Stimulated activated naive CD8-positive, alpha-beta T cell treated with anti-CD3 and anti-CD28 coated beads, Interleukin-15, amount 100 ng/mL, for 72 hours (primary cell): ENCODE data around the gene TAF1B.
"Not testable (repeated sequence)": the region's sequence is repeated elsewhere in the genome, so short reads cannot be mapped to it uniquely, and the experiment has no call there.

Experiments used
- ATAC-seq: fragments of 150-1000 bp; cut with Tn5 transposase; 2 replicates; pipeline ENCODE4 v1.10.0; 2021; ENCODE audit warnings: mild to moderate bottlenecking, moderate library complexity
- DNase-seq, 2 donors: peaks; one replicate each; pipeline ENCODE4 v3.0.0; 2021 to 2022
- H3K27ac Mint-ChIP-seq, 2 donors: one replicate each; pipeline ENCODE4 v1.8.0; 2022; ENCODE audit warnings: mild to moderate bottlenecking in 2 of 2, mixed read lengths in 2 of 2, moderate library complexity in 2 of 2
- H3K27me3 Mint-ChIP-seq: one replicate; pipeline ENCODE4 v1.8.0; 2022; ENCODE audit warnings: mixed read lengths
- H3K4me1 Mint-ChIP-seq: one replicate; pipeline ENCODE4 v1.8.0; 2022; ENCODE audit warnings: mild to moderate bottlenecking, mixed read lengths
- H3K4me3 Mint-ChIP-seq, 2 donors: one replicate each; pipeline ENCODE4 v1.8.0; 2022; ENCODE audit warnings: mild to moderate bottlenecking in 2 of 2, mixed read lengths in 2 of 2, moderate library complexity in 1 of 2
- H3K9me3 Mint-ChIP-seq, 2 donors: one replicate each; pipeline ENCODE4 v1.8.0; 2022; ENCODE audit warnings: mixed read lengths in 2 of 2

TAF1B gene

DNA sequence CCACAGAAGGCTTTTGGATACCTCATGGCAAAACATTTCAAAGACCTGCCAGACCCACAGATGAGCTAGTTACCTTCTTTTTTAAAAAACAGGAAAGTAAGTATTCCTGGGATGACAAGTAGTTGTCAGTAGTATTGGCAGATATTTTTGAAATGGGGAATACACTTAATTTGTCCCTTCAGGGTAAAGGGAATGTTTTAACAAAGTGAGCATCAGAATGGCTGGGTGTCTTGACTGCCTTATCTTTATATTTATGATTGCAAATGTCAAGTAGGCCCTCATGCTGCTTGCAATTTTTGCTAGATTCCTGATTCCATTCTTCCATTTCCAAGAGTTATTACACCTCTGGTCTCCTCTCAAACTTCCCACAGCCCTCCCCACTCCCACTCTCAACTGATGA is 4.9 kb upstream of the TAF1B start:
- DNase-seq (no peak), ATAC-seq (no peak)
- Mint-ChIP-seq H3K9me3 (no peaks in the 10 kb centered on the region), H3K4me1 (peaks cover 12% of the 10 kb centered on the region), H3K4me3 (no peak overlapping the region), H3K27me3 (peaks cover 8% of the 10 kb centered on the region), H3K27ac (no peak overlapping the region)

DNA sequence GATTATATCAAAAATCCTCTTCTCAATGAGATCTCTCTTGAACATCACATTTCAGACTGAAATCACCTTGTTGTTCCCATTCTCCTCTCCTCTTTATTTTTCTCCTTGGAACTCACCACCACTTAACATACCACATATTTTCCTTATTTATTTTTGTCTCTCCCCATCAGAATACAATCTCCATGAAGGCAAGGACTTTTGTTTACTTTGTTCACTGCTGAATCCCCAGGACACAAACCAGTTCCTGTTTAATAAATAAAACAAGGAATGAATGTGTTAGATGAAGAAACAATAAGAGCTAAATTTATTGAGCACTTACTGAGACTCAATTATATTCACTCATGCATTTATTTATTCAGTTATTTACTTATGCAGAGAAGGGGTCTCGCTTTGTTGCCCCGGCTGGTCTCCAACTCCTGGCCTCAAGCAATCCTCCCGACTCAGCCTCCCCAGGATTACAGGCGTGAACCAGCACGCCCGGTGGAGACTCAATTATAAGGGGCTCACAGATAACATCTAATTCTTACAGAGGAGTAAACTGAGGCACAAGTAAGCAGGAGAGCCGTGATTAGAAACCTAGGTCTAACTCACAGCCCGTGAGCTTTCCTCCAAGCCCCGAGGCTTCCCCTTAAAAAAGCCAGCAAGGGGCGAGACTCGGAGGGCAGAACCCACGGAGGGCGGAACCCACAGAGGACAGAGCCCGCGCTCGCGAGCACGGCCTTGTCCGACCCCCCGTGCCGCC is 616 bp upstream of the TAF1B start:
- no peaks in the 10 kb centered on the region for H3K9me3 Mint-ChIP-seq
- H3K27ac Mint-ChIP-seq: peak overlapping the region; percentile 85 to 99
- H3K4me1 Mint-ChIP-seq: peaks cover 48% of the 10 kb centered on the region
- peak overlapping the region; percentile 83 to 88 for H3K4me3 Mint-ChIP-seq
- H3K27me3 Mint-ChIP-seq: peaks cover 8% of the 10 kb centered on the region
- DNase-seq (no peak), ATAC-seq (no peak)

DNA sequence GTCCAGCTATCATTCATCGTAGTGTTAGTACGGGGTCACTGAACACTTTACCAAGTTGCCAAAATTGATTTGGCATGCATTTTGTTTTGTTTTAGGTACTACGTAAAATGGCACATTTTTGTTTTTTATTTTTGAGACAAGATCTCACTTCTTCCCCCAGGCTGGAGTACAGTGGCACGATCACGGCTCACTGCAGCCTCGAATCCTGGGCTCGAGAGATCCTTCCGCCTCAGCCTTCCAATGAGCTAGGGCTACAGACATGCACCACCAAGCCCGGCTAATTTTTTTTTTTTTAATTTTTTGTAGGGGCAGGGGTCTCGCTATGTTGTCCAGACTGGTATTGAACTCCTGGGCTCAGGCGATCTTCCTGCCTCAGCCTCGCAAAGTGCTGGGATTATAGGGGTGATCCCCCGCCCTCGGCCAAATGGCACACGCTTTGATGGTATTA is 786 bp downstream of the TAF1B start:
- H3K27ac Mint-ChIP-seq: no peak overlapping the region
- H3K9me3 Mint-ChIP-seq: no peaks in the 10 kb centered on the region
- ATAC-seq: no peak
- H3K4me1 Mint-ChIP-seq: peaks cover 52% of the 10 kb centered on the region
- peak overlapping the region; percentile 83 to 88 for H3K4me3 Mint-ChIP-seq
- H3K27me3 Mint-ChIP-seq: peaks cover 8% of the 10 kb centered on the region
- no peak for DNase-seq

DNA sequence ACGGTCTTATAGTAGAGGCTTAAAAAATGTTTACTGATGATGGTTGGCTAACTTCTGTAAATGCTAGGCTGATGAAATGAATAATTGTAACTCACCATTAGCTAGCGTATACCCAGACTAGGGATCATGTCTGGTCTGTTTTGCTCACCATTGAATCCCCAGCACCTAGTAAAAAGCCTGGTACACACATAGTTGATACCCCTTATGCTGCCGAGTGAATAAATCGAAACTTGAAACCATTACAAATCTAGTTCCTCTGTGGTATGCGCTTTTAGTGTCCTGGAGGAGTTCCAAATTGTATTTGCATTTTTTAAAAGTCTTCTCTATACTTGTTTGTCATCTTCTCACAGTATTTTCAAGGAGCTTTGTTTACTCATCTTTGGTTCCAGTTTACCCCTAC is 1.3 kb downstream of the TAF1B start:
- ATAC-seq (no peak), DNase-seq (no peak)
- no peaks in the 10 kb centered on the region for H3K9me3 Mint-ChIP-seq
- H3K27me3 Mint-ChIP-seq: peaks cover 8% of the 10 kb centered on the region
- peak overlapping the region in 1 of 2 donors; percentile 48 for H3K27ac Mint-ChIP-seq
- H3K4me1 Mint-ChIP-seq: peaks cover 52% of the 10 kb centered on the region
- H3K4me3 Mint-ChIP-seq: peak overlapping the region; percentile 83 to 88

DNA sequence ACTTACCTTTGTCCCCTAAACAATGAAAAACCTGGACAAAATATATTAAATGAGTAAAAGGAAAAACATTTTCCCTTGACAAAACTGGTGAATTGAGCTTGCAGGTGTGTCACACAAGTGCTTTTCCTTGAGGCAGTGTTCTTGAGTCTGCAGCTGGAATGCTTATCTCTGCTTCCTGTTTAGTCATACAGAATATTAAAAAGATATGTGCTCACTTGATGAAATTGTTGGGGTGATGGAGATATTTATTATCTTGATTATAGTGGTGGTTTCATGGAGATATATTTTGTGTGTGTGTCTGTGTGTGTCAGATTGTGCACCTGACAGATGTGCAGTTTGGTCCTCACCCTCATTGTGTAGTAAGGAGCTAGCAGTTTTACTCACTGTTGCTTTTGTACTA is 3.3 kb downstream of the TAF1B start:
- Mint-ChIP-seq H3K27ac (no peak overlapping the region), H3K9me3 (no peaks in the 10 kb centered on the region), H3K27me3 (peaks cover 8% of the 10 kb centered on the region), H3K4me1 (peaks cover 52% of the 10 kb centered on the region), H3K4me3 (no peak overlapping the region)
- ATAC-seq (no peak), DNase-seq (no peak)

DNA sequence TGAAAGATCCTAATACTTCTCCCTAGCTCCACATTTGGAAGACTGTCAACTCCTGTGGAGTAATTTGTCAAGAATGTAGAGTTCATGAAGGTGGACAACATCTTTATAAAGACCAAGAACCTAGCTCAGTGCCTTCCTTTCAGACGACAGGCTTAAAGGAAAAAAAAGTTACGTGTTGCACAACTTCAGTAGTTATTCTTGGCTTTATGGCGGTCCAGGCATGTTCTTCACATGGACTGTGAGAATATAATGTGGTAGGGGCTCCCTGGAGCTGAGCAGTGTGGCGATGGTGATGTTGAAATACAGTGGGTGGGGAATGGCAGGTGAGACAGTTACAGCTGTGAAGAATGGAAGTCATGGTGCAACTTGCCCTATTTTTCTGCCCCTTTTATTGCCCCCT is 3.9 kb downstream of the TAF1B start:
- Mint-ChIP-seq H3K27ac (no peak overlapping the region), H3K27me3 (peaks cover 7% of the 10 kb centered on the region), H3K4me1 (peaks cover 51% of the 10 kb centered on the region), H3K4me3 (no peak overlapping the region), H3K9me3 (no peaks in the 10 kb centered on the region)
- ATAC-seq (no peak), DNase-seq (no peak)

DNA sequence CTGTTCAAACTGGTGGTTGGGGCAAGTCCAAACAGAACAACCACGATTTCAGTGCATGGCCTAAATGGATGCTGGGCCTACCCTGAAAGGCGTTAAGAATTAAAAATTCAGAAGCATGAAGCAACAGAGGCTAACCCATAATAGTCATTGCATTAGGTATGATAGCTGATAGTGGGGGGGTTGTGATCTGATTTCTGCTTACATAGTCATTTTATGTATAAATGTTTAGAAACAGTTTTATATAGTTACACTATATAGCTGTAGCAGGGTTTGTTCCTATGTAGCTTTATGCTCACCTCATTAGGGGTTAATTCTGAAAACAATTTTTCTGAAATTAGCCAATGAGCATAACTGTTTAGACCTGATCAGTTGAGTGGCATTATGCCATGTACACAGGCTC is 9.6 kb downstream of the TAF1B start:
- Mint-ChIP-seq H3K4me3 (no peak overlapping the region), H3K27ac (peak overlapping the region in 1 of 2 donors; percentile 34), H3K4me1 (peaks cover 1% of the 10 kb centered on the region), H3K9me3 (peaks cover 9 to 13% of the 10 kb centered on the region in 2 donors), H3K27me3 (no peaks in the 10 kb centered on the region)
- ATAC-seq (no peak), DNase-seq (no peak)

DNA sequence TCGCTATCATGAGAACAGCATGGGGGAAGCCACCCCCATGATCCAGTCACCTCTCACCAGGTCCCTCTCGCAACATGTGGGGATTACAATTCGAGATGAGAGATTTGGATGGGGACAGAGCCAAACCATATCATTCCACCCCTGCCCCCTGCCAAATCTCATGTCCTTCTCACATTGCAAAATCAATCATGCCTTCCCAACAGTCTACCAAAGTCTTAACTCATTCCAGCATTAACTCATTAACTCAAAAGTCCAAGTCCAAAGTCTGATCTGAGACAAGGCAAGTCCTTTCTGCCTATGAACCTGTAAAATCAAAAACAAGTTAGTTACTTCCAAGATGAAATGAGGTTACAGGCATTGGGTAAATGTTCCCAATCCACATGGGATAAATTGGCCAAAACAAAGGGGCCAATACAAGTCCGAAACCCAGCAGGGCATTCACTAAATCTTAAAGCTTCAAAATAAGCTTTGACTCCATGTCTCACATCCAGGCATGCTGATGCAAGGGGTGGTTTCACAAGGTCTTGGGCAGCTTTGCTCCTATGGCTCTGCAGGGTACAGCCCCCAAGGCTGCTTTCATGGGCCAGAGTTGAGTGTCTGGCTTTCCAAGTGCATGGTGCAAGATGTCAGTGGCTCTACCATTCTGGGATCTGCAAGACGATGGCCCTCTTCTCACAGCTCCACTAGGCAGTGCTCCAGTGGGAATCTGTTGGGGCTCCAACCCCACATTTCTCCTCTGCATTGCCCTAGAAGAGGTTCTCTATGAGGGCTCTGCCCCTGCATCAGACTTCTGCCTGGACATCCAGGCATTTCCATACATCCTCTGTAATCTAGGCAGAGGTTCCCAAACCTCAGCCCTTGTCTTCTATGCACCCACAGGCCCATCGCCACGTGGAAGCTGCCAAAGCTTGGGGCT is 14.8 kb downstream of the TAF1B start:
- no peak for ATAC-seq
- Mint-ChIP-seq H3K4me3 (no peak overlapping the region), H3K27me3 (no peaks in the 10 kb centered on the region), H3K27ac (no peak overlapping the region), H3K9me3 (peaks cover 28 to 31% of the 10 kb centered on the region in 2 donors), H3K4me1 (no peaks in the 10 kb centered on the region)
- no peak for DNase-seq

DNA sequence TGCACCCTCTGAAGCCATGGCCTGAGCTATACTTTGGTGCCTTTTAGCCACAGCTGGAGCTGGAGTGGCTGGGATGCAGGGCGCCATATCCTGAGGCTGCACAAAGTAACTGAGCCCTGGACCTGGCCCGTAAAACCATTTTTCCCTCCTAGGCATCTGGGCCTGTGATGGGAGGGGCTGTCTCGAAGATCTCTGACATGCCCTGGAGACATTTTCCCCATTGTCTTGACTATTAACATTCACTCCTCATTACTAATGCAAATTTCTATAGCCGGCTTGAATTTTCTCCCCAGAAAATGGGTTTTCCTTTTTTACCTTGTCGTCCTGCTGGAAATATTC is 15.4 kb downstream of the TAF1B start:
- DNase-seq (no peak), ATAC-seq (no peak)
- Mint-ChIP-seq H3K27ac (no peak overlapping the region), H3K4me1 (no peaks in the 10 kb centered on the region), H3K27me3 (no peaks in the 10 kb centered on the region), H3K4me3 (no peak overlapping the region), H3K9me3 (peaks cover 28 to 33% of the 10 kb centered on the region in 2 donors)

DNA sequence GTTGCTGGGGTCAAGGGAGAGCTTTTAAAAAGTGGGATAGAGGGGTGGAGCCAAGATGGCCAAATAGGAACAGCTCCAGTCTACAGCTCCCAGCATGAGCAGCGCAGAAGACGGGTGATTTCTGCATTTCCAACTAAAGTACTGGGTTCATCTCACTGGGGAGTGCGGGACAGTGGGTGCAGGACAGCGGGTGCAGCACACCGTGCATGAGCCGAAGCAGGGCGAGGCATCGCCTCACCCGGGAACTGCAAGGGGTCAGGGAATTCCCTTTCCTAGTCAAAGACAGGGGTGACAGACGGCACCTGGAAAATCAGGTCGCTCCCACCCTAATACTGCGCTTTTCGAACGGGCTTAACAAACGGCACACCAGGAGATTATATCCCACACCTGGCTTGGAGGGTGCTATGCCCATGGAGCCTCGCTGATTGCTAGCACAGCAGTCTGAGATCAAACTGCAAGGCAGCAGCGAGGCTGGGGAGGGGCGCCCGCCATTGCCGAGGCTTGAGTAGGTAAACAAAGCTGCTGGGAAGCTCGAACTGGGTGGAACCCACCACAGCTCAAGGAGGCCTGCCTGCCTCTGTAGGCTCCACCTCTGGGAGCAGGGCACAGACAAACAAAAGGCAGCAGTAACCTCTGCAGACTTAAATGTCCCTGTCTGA is 17.8 kb downstream of the TAF1B start:
- not testable (repeated sequence) for H3K4me3 Mint-ChIP-seq, H3K27me3 Mint-ChIP-seq, H3K27ac Mint-ChIP-seq, H3K4me1 Mint-ChIP-seq, ATAC-seq, DNase-seq
- peaks cover 33 to 39% of the 10 kb centered on the region in 2 donors for H3K9me3 Mint-ChIP-seq

DNA sequence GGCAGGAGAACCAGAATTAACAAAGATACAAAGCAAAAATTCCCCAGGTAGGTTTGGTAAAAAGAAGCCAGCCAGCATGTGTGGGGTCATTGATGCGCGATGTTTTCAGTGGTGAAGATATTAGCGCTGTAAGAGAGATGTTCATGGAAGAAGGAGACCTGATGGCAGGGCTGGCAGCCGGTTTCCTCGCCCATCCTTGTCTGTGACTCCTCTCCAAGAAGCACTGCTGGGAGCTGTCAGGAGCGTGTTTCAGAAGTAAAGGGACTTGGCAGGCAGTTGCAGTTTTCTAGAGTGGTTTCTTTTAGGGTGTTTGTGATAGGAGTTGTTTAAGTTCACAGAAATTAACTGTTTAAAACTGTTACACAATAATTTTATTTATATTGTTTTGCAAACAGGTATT is 24.6 kb downstream of the TAF1B start:
- no peak for ATAC-seq
- no peak for DNase-seq
- no peak overlapping the region for H3K4me3 Mint-ChIP-seq
- H3K27me3 Mint-ChIP-seq: no peaks in the 10 kb centered on the region
- peaks cover 5 to 7% of the 10 kb centered on the region in 2 donors for H3K9me3 Mint-ChIP-seq
- H3K4me1 Mint-ChIP-seq: no peaks in the 10 kb centered on the region
- H3K27ac Mint-ChIP-seq: no peak overlapping the region

DNA sequence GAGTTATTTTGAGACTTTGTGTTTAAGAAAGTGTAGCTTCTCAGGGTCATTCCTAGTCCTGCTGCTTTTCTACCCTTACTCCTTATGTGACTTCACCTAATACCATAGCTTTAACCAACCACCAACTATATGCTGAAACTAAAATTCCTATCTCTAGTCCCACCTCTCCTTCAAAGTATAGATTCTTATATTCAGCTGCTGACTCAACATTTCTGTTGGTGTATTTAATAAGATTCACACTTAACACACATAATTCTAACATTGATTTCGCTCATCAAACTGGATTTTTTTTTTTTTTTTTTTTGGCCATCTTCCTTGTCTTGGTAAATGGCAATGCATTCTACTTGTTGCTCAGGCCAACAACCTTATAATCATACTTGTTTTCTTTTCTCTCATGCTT is 30.1 kb downstream of the TAF1B start:
- Mint-ChIP-seq H3K4me1 (no peaks in the 10 kb centered on the region), H3K9me3 (no peaks in the 10 kb centered on the region), H3K4me3 (no peak overlapping the region), H3K27me3 (no peaks in the 10 kb centered on the region), H3K27ac (no peak overlapping the region)
- no peak for ATAC-seq
- no peak for DNase-seq

DNA sequence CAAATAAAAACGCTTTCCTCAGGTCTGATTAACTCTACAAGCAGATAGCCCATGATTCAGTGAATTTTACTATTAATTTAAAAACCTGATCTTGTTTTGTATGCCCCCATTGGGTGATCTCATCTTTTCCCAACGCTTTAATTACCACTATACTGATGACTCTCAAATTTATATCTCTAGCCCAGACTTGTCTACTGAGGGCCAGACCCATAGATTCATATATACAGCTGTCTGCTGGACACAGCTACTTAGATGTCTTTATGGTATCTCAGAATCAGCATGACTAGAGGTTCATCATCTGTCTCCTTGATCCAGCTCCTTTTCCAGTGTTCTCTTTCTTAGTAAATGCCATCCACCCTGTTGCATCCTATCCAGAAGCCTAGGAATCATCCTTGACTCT is 33.8 kb downstream of the TAF1B start:
- Mint-ChIP-seq H3K27me3 (no peaks in the 10 kb centered on the region), H3K9me3 (no peaks in the 10 kb centered on the region), H3K4me3 (no peak overlapping the region), H3K27ac (no peak overlapping the region), H3K4me1 (no peaks in the 10 kb centered on the region)
- no peak for ATAC-seq
- no peak for DNase-seq

DNA sequence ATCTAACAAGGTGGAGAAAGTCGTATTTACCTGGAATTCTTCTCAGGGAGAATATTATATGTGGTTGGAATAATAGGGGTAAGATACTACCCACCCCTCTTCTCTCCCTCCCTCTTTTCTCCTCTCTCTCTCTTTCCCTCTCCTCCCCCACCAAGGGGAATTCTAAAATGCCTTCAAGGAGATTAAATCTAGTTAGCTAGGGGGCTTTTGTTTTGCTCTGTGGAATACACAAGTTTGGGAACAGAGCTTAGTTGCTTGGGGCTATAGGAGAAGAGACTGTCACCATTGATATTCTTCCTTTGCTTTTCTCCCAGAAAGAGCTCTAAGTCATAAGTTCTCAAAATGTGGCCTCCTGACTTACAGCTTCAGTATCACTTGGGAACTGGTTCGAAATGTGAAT is 34.5 kb downstream of the TAF1B start:
- DNase-seq (no peak), ATAC-seq (no peak)
- no peaks in the 10 kb centered on the region for H3K4me1 Mint-ChIP-seq

DNA sequence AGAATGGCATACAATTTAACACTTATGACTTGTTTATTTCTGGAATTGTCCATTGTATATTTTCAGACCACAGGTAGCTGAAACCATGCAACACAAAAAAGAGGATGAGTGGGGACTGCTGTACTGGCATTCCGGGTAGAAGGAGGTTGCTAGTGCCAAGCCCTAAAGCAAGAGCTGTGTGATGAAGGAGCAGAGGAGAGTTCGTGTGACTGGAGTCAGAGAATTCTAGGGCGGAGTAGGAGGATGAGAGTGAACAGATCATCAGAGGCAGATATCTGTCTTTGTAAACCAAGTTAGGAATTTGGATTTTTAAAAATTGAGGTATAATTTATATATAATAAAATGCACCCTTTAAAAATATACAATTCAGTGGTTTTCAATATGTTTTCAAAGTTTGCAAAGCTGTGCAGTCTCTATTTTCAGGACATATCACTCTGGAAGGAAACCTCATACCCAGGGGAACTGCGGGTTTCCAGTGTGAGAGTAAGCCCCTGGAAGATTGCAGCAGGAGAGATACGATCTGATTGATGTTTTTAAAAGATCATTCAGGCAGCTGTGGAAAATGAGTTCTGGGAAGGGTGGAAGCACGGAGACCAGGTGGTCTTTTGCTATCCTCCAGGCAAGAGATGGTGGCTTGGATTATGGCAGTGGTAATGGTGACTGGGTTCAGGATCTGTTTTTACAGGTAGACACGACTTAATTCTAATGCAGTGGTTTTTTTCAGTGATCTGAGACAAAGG is 36.4 kb downstream of the TAF1B start:
- H3K9me3 Mint-ChIP-seq: no peaks in the 10 kb centered on the region
- H3K4me1 Mint-ChIP-seq: no peaks in the 10 kb centered on the region
- ATAC-seq (no peak), DNase-seq (no peak)
- no peaks in the 10 kb centered on the region for H3K27me3 Mint-ChIP-seq
- no peak overlapping the region for H3K4me3 Mint-ChIP-seq
- no peak overlapping the region for H3K27ac Mint-ChIP-seq

More for the DNA sequence above, 34.5 kb downstream of the TAF1B start:
- no peaks in the 10 kb centered on the region for H3K9me3 Mint-ChIP-seq
- H3K27ac Mint-ChIP-seq: no peak overlapping the region
- no peaks in the 10 kb centered on the region for H3K27me3 Mint-ChIP-seq
- H3K4me3 Mint-ChIP-seq: no peak overlapping the region
